HG03066 (cell line): ENCODE results near the gene SLC9A3.
"Not testable (repeated sequence)": the region's sequence is repeated elsewhere in the genome, so short reads cannot be mapped to it uniquely, and the experiment has no call there.

ENCODE experiments used
- ATAC-seq: cut with Tn5 transposase; IDR thresholded peaks from one replicate; pipeline ENCODE4 v1.9.1; 2021; ENCODE audit warnings: low read depth; ENCODE audit not compliant: unreplicated experiment

The SLC9A3 gene

GRCh38 chr5:492314-492893 lies 31.8 kb downstream of the SLC9A3 start:
- ATAC-seq, result no peak

- no peak for ATAC-seq
Measured at GRCh38 chr5:491856-492155, 32.4 kb downstream of the SLC9A3 start.

- ATAC-seq, result no peak
Measured at GRCh38 chr5:491119-491855, 33.0 kb downstream of the SLC9A3 start.

GRCh38 chr5:490116-491106 lies 33.8 kb downstream of the SLC9A3 start:
- ATAC-seq, result no peak

- no peak for ATAC-seq
Measured at GRCh38 chr5:489689-490080, 34.6 kb downstream of the SLC9A3 start.

GRCh38 chr5:488744-489688 lies 35.2 kb downstream of the SLC9A3 start:
- no peak for ATAC-seq

- no peak for ATAC-seq
Measured at GRCh38 chr5:488241-488640, 36.0 kb downstream of the SLC9A3 start.

GRCh38 chr5:486597-486996 lies 37.7 kb downstream of the SLC9A3 start:
- ATAC-seq, result not testable (repeated sequence)

- ATAC-seq, result no peak
Measured at GRCh38 chr5:485946-486491, 38.2 kb downstream of the SLC9A3 start.

- no peak for ATAC-seq
Measured at GRCh38 chr5:485113-485945, 38.9 kb downstream of the SLC9A3 start.

GRCh38 chr5:484556-484955 lies 39.7 kb downstream of the SLC9A3 start:
- no peak for ATAC-seq

- no peak for ATAC-seq
Measured at GRCh38 chr5:483434-484140, 40.7 kb downstream of the SLC9A3 start.

GRCh38 chr5:483011-483410 lies 41.2 kb downstream of the SLC9A3 start:
- no peak for ATAC-seq

GRCh38 chr5:482506-482905 lies 41.7 kb downstream of the SLC9A3 start:
- no peak for ATAC-seq

GRCh38 chr5:482021-482420 lies 42.2 kb downstream of the SLC9A3 start:
- no peak for ATAC-seq

- no peak for ATAC-seq
Measured at GRCh38 chr5:481347-481746, 42.9 kb downstream of the SLC9A3 start.

- no peak for ATAC-seq
Measured at GRCh38 chr5:479566-480319, 44.5 kb downstream of the SLC9A3 start.

GRCh38 chr5:478982-479535 lies 45.2 kb downstream of the SLC9A3 start:
- no peak for ATAC-seq
